K562 (cell line): ENCODE measurements around the gene PGPEP1. TPM values are rescaled to one million over a fixed set of nuclear protein-coding genes. Genes with fewer than 3 reads are reported as not detected.
A peak's percentile ranks its signal among the peaks of the same experiment; 100 is the strongest.

Experiments
- GABPB1 ChIP-seq: sonication (generic); formaldehyde crosslinking; IDR thresholded peaks from 2 replicates; pipeline ENCODE4 v1.8.0; 2022; ENCODE audit warnings: mild to moderate bottlenecking, missing genetic modification reagents
- GTF2A2 ChIP-seq: IDR thresholded peaks from 2 replicates; pipeline ENCODE4 v1.6.1; 2016; ENCODE audit warnings: mild to moderate bottlenecking, missing genetic modification characterization, missing compliant biosample characterization
- HDAC8 ChIP-seq: fragments of 450-650 bp; IDR thresholded peaks from 2 replicates; pipeline ENCODE4 v1.6.1; 2016; ENCODE audit warnings: mild to moderate bottlenecking, missing genetic modification characterization, moderate library complexity, missing compliant biosample characterization
- HMG20B ChIP-seq: fragments of 250-450 bp; sonication (Bioruptor Pico); IDR thresholded peaks from 2 replicates; pipeline ENCODE4 v1.5.0; 2021; ENCODE audit warnings: mild to moderate bottlenecking
- SUPT5H ChIP-seq: fragments of 450-650 bp; IDR thresholded peaks from 2 replicates; pipeline ENCODE4 v1.6.1; 2016
- ZBTB17 ChIP-seq: fragments of 450-650 bp; formaldehyde crosslinking; IDR thresholded peaks from 2 replicates; pipeline ENCODE4 v1.4.0; 2020; ENCODE audit warnings: mild to moderate bottlenecking
- ZNF311 ChIP-seq: fragments of 250-450 bp; sonication (Bioruptor Pico); IDR thresholded peaks from 2 replicates; pipeline ENCODE4 v1.4.0; 2020; ENCODE audit warnings: mild to moderate bottlenecking, moderate library complexity
- polyA plus RNA-seq, 8 experiments: library from polyadenylated mRNA; depleted of rRNA in 4 of 8; stranded (reverse) in 5 of 8; unstranded in 3 of 8; fragments of >200 nt; fragmentation: Nextera tagmentation in 2 of 8; fragmentation: Illumina TruSeq in 1 of 8; extraction: Ambion mirVana in 2 of 8; extraction: Trizol in 1 of 8; gene quantifications; 2 replicates each; pipeline versions ENCODE4 v1.2.1 to v1.2.3, GENCODE V29; 2011 to 2014; ENCODE audit warnings: inconsistent platforms in 1 of 8, missing spikeins in 1 of 8
- total RNA-seq, 7 experiments: library from RNA; depleted of rRNA in 6 of 7; stranded (reverse); fragments of >200 nt in 6 of 7; fragmentation: Illumina TruSeq in 2 of 7; extraction: Trizol in 2 of 7; gene quantifications; 2 replicates each; pipeline versions ENCODE4 v1.2.1 to v1.2.3, GENCODE V29; 2011 to 2021; ENCODE audit warnings: low replicate concordance in 1 of 7
- TF ChIP-seq, protein P1 (sequence below): fragments of 450-650 bp; formaldehyde crosslinking; IDR thresholded peaks from 2 replicates; pipeline ENCODE4 v1.4.0; 2022; ENCODE audit warnings: missing genetic modification characterization
- TF ChIP-seq, protein P2 (sequence below): fragments of 450-650 bp; conservative IDR thresholded peaks from 2 replicates; pipeline ENCODE4 v1.6.1; 2016; ENCODE audit warnings: missing genetic modification characterization, low read depth, mild to moderate bottlenecking, missing compliant biosample characterization, moderate library complexity
- TF ChIP-seq, protein P3 (sequence below): sonication (generic); formaldehyde crosslinking; IDR thresholded peaks from 2 replicates; pipeline ENCODE4 v1.4.0; 2020; ENCODE audit warnings: mild to moderate bottlenecking, missing genetic modification reagents
- TF ChIP-seq, protein P4 (sequence below): fragments of 450-650 bp; IDR thresholded peaks from 2 replicates; pipeline ENCODE4 v1.6.1; 2017; ENCODE audit warnings: antibody characterized with exemption, mild to moderate bottlenecking
- TF ChIP-seq, protein P5 (sequence below): fragments of 250-450 bp; sonication (Bioruptor Pico); IDR thresholded peaks from 2 replicates; pipeline ENCODE4 v1.4.0; 2020; ENCODE audit warnings: mild to moderate bottlenecking, moderate library complexity

Gene PGPEP1
- total and polyA plus RNA-seq, 9 of the 15 experiments (the other 6 are each of a cell fraction or from before 2014, with no cell fraction given) = 10.0 to 69.6 (median 33.5) TPM

DNA sequence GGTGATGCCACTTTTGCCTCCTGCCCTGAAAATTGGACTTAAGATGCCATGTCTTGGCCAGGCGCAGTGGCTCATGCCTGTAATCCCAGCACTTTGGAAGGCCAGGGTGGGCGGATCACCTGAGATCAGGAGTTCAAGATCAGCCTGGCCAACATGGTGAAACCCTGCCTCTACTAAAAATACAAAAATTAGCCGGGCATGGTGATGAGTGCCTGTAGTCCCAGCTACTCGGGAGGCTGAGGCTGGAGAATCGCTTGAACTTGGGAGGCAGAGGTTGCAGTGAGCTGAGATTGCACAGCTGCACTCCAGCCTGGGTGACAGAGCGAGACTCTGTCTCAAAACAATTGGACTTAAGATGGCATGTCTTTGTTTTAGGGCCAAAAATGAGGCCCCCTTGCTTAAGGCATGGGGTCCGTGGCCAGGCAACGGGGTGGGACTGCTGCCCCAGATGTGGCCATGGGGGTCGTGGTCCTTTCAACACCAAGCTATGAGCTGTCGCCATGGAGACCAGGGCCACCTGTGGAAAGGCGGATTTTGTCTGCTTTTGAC, 24.0 kb downstream of the PGPEP1 start (continued):
- TF ChIP-seq GABPB1 (peak; percentile 38), HDAC8 (peak; percentile 94), ZBTB17 (CRISPR knock-in tag) (peak; percentile 71; the same call in 1 of the 2 replicates), SUPT5H (peak; percentile 52), HMG20B (CRISPR knock-in tag) (0 out of 2 replicates have a peak, but pooled peaks have one; percentile 63), GTF2A2 (tag) (peak; percentile 79), ZNF311 (CRISPR knock-in tag) (peak; percentile 91)
- TF ChIP-seq, protein P1, sequence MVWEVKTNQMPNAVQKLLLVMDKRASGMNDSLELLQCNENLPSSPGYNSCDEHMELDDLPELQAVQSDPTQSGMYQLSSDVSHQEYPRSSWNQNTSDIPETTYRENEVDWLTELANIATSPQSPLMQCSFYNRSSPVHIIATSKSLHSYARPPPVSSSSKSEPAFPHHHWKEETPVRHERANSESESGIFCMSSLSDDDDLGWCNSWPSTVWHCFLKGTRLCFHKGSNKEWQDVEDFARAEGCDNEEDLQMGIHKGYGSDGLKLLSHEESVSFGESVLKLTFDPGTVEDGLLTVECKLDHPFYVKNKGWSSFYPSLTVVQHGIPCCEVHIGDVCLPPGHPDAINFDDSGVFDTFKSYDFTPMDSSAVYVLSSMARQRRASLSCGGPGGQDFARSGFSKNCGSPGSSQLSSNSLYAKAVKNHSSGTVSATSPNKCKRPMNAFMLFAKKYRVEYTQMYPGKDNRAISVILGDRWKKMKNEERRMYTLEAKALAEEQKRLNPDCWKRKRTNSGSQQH (CRISPR knock-in tag) = 0 out of 2 replicates have a peak, but pooled peaks have one; percentile 50
- TF ChIP-seq, protein P2, sequence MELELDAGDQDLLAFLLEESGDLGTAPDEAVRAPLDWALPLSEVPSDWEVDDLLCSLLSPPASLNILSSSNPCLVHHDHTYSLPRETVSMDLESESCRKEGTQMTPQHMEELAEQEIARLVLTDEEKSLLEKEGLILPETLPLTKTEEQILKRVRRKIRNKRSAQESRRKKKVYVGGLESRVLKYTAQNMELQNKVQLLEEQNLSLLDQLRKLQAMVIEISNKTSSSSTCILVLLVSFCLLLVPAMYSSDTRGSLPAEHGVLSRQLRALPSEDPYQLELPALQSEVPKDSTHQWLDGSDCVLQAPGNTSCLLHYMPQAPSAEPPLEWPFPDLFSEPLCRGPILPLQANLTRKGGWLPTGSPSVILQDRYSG (tag) = peak; percentile 79; the same call in 1 of the 2 replicates
- TF ChIP-seq, protein P3, sequence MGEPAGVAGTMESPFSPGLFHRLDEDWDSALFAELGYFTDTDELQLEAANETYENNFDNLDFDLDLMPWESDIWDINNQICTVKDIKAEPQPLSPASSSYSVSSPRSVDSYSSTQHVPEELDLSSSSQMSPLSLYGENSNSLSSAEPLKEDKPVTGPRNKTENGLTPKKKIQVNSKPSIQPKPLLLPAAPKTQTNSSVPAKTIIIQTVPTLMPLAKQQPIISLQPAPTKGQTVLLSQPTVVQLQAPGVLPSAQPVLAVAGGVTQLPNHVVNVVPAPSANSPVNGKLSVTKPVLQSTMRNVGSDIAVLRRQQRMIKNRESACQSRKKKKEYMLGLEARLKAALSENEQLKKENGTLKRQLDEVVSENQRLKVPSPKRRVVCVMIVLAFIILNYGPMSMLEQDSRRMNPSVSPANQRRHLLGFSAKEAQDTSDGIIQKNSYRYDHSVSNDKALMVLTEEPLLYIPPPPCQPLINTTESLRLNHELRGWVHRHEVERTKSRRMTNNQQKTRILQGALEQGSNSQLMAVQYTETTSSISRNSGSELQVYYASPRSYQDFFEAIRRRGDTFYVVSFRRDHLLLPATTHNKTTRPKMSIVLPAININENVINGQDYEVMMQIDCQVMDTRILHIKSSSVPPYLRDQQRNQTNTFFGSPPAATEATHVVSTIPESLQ (CRISPR knock-in tag) = 0 out of 2 replicates have a peak, but pooled peaks have one; percentile 5
- TF ChIP-seq, protein P4, sequence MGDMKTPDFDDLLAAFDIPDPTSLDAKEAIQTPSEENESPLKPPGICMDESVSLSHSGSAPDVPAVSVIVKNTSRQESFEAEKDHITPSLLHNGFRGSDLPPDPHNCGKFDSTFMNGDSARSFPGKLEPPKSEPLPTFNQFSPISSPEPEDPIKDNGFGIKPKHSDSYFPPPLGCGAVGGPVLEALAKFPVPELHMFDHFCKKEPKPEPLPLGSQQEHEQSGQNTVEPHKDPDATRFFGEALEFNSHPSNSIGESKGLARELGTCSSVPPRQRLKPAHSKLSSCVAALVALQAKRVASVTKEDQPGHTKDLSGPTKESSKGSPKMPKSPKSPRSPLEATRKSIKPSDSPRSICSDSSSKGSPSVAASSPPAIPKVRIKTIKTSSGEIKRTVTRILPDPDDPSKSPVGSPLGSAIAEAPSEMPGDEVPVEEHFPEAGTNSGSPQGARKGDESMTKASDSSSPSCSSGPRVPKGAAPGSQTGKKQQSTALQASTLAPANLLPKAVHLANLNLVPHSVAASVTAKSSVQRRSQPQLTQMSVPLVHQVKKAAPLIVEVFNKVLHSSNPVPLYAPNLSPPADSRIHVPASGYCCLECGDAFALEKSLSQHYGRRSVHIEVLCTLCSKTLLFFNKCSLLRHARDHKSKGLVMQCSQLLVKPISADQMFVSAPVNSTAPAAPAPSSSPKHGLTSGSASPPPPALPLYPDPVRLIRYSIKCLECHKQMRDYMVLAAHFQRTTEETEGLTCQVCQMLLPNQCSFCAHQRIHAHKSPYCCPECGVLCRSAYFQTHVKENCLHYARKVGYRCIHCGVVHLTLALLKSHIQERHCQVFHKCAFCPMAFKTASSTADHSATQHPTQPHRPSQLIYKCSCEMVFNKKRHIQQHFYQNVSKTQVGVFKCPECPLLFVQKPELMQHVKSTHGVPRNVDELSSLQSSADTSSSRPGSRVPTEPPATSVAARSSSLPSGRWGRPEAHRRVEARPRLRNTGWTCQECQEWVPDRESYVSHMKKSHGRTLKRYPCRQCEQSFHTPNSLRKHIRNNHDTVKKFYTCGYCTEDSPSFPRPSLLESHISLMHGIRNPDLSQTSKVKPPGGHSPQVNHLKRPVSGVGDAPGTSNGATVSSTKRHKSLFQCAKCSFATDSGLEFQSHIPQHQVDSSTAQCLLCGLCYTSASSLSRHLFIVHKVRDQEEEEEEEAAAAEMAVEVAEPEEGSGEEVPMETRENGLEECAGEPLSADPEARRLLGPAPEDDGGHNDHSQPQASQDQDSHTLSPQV = peak; percentile 82
- TF ChIP-seq, protein P5, sequence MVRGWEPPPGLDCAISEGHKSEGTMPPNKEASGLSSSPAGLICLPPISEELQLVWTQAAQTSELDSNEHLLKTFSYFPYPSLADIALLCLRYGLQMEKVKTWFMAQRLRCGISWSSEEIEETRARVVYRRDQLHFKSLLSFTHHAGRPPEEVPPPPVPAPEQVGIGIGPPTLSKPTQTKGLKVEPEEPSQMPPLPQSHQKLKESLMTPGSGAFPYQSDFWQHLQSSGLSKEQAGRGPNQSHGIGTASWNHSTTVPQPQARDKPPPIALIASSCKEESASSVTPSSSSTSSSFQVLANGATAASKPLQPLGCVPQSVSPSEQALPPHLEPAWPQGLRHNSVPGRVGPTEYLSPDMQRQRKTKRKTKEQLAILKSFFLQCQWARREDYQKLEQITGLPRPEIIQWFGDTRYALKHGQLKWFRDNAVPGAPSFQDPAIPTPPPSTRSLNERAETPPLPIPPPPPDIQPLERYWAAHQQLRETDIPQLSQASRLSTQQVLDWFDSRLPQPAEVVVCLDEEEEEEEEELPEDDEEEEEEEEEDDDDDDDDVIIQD (CRISPR knock-in tag) = peak; percentile 75; the same call in 1 of the 2 replicates
